Measurements from ENCODE around the gene PALD1. TPM values are rescaled to one million over a fixed set of nuclear protein-coding genes. Genes with fewer than 3 reads are reported as not detected.

Gene PALD1
- total RNA-seq, 1 donor from 2014 or later: 4.1 TPM

DNA sequence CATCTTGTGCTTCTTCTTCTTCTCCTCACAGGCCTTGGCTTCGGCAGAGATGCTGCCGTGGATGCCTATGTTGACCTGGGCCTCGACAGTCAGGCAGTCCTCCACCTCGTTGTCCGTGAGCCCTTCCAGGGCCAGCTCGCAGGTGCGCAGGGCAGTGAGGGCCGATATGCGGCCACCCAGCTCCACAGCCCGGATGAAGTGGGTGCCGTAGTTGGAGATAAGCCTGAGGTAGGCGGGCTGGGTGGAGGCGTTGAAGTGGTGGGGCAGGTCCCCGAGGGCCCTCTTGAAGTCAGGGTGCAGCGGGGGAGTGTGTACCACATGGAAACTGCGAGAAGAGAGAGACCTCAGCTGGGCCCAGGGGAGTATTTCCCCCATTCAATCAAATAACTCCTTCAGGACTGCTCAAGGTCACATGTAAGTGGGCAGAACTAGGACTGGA lies 120.3 kb downstream of the PALD1 start:
- DNase-seq (ENCODE audit: low spot score): no peak
- H3K9me3 Mint-ChIP-seq (ENCODE audit: low read depth): no peaks in the 10 kb centered on the region
- TF ChIP-seq, protein P1, sequence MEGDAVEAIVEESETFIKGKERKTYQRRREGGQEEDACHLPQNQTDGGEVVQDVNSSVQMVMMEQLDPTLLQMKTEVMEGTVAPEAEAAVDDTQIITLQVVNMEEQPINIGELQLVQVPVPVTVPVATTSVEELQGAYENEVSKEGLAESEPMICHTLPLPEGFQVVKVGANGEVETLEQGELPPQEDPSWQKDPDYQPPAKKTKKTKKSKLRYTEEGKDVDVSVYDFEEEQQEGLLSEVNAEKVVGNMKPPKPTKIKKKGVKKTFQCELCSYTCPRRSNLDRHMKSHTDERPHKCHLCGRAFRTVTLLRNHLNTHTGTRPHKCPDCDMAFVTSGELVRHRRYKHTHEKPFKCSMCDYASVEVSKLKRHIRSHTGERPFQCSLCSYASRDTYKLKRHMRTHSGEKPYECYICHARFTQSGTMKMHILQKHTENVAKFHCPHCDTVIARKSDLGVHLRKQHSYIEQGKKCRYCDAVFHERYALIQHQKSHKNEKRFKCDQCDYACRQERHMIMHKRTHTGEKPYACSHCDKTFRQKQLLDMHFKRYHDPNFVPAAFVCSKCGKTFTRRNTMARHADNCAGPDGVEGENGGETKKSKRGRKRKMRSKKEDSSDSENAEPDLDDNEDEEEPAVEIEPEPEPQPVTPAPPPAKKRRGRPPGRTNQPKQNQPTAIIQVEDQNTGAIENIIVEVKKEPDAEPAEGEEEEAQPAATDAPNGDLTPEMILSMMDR (IDR thresholded peaks at IDR 0.05): no peak
- no peaks in the 10 kb centered on the region for H3K4me1 Mint-ChIP-seq (ENCODE audit: low read depth)
- H3K4me3 Mint-ChIP-seq (ENCODE audit: unreplicated experiment): no peak overlapping the region
- H3K27ac Mint-ChIP-seq (ENCODE audit: unreplicated experiment): no peak overlapping the region
- H3K36me3 Mint-ChIP-seq (ENCODE audit: low read depth): no peaks in the 10 kb centered on the region
- H3K27me3 Mint-ChIP-seq (ENCODE audit: low read depth): peaks cover 7% of the 10 kb centered on the region

DNA sequence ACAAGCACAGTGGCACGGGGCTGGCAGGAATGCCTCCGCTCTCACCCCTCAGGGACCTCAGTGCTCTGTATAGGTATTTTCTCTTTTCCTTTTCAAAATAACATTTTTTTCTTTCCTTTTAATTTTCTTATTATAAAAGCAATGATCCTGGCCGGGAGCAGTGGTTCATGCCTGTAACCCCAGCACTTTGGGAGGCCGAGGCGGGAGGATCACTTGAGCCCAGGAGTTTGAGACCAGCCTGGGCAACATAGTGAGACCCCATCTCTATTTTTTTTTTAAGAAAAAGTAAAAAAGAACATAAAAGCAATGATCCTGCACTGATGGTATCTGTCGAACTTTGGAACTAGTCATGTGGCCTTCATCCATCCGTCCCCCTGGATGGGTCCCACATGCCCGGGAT lies 120.8 kb downstream of the PALD1 start:
- Mint-ChIP-seq H3K36me3 (ENCODE audit: low read depth) (no peaks in the 10 kb centered on the region), H3K4me1 (ENCODE audit: low read depth) (no peaks in the 10 kb centered on the region), H3K9me3 (ENCODE audit: low read depth) (no peaks in the 10 kb centered on the region), H3K27ac (ENCODE audit: unreplicated experiment) (no peak overlapping the region), H3K4me3 (ENCODE audit: unreplicated experiment) (no peak overlapping the region), H3K27me3 (ENCODE audit: low read depth) (peaks cover 7% of the 10 kb centered on the region)
- no peak for DNase-seq (ENCODE audit: low spot score)
- TF ChIP-seq, protein P1 (IDR thresholded peaks at IDR 0.05): no peak

DNA sequence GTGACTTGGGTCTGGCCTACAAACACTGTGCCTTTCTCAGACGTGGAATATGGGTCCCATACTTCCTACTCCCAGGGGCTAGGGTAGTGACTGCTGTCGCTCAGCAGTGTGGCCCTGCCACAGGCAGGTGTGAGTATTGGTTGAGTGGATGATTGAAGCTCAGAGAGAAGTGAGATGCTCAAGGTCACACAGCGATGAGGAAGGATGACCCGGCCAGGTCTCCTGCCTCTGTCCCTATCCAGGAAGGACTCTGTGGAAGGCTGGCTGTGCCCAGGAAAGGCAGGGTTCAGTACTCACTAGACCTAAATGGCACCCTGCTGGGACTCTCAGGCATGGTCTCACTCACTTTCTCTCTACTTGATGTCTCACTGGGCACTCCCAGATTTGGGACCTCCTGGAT lies 121.2 kb downstream of the PALD1 start:
- H3K4me1 Mint-ChIP-seq (ENCODE audit: low read depth): no peaks in the 10 kb centered on the region
- H3K27me3 Mint-ChIP-seq (ENCODE audit: low read depth): peaks cover 6% of the 10 kb centered on the region
- no peak overlapping the region for H3K4me3 Mint-ChIP-seq (ENCODE audit: unreplicated experiment)
- DNase-seq (ENCODE audit: low spot score): no peak
- H3K9me3 Mint-ChIP-seq (ENCODE audit: low read depth): no peaks in the 10 kb centered on the region
- no peaks in the 10 kb centered on the region for H3K36me3 Mint-ChIP-seq (ENCODE audit: low read depth)
- H3K27ac Mint-ChIP-seq (ENCODE audit: unreplicated experiment): no peak overlapping the region
- TF ChIP-seq, protein P1 (IDR thresholded peaks at IDR 0.05): no peak

DNA sequence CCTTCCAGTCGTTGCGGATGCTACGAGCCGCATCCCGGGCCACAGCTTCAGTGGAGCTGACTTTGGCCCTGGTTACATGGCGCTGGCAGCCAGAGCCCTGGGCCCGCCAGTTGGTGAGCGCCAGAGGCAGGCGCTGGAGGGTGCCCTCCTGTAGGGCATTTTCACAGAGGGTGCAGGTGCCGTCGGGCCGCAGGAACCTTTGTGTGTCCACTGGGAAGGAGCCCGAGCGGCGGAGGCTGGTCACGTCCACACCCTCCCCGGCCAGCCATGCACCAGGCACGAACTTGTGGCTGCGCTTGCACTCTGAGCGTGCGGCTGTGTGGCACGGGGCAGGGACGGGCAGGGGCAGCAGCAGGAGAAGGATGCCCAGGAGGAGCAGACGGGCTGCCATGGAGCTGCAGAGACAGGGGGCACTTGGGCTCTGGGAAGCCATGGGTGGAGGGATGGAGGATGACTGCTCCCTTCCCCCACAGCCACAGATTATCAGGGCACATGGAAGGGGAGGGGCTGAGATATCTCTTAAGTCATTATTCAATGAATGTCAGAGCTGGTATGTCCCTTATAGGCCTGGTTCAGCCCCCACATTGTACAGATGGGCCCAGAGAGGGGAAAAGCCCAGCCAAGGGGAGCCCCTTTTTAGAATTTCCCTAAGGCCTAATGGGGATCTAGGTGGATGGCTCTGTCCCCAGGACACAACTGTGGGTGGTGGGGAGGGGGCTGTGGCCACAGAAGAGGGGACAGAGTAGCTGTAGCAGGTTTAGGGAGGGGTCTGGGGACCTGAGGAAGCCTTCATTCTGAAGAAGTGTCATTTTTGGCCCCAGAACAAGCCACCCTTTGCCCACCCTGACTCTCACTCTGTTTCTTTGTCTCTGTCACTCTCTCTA lies 122.2 kb downstream of the PALD1 start:
- TF ChIP-seq, protein P1 (IDR thresholded peaks at IDR 0.05): no peak
- H3K9me3 Mint-ChIP-seq (ENCODE audit: low read depth): no peaks in the 10 kb centered on the region
- DNase-seq (ENCODE audit: low spot score): no peak
- H3K4me1 Mint-ChIP-seq (ENCODE audit: low read depth): no peaks in the 10 kb centered on the region
- no peaks in the 10 kb centered on the region for H3K27me3 Mint-ChIP-seq (ENCODE audit: low read depth)
- no peak overlapping the region for H3K27ac Mint-ChIP-seq (ENCODE audit: unreplicated experiment)
- no peaks in the 10 kb centered on the region for H3K36me3 Mint-ChIP-seq (ENCODE audit: low read depth)
- H3K4me3 Mint-ChIP-seq (ENCODE audit: unreplicated experiment): no peak overlapping the region

DNA sequence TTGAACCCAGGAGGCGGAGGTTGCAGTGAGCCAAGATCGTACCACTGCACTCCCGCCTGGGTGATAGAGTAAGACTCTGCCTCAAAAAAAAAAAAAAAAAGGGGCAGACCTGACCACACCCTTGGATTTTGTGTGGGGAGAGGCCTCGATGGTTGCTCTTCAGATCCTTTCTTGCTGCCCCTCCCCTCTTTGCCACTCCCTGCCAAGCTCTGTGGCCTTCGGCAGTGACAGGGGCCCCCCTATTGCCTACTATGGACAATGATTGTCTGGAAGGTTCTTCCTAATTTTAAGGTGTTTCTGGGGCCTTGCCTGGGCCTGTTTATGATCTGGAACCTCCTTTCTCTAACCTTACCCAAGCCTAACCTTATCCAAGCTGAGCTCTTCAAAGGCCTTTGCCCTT lies 123.2 kb downstream of the PALD1 start:
- TF ChIP-seq, protein P1 (IDR thresholded peaks at IDR 0.05): no peak
- no peaks in the 10 kb centered on the region for H3K4me1 Mint-ChIP-seq (ENCODE audit: low read depth)
- H3K36me3 Mint-ChIP-seq (ENCODE audit: low read depth): no peaks in the 10 kb centered on the region
- no peaks in the 10 kb centered on the region for H3K27me3 Mint-ChIP-seq (ENCODE audit: low read depth)
- DNase-seq (ENCODE audit: low spot score): no peak
- H3K9me3 Mint-ChIP-seq (ENCODE audit: low read depth): no peaks in the 10 kb centered on the region
- no peak overlapping the region for H3K27ac Mint-ChIP-seq (ENCODE audit: unreplicated experiment)
- H3K4me3 Mint-ChIP-seq (ENCODE audit: unreplicated experiment): no peak overlapping the region

Data from chondrocyte (in vitro differentiated cells).